SK-N-DZ (cell line): ENCODE measurements around the gene ACKR4. TPM values are rescaled to one million over a fixed set of nuclear protein-coding genes. Genes with fewer than 3 reads are reported as not detected.
"Not testable (repeated sequence)": the region's sequence is repeated elsewhere in the genome, so short reads cannot be mapped to it uniquely, and the experiment has no call there.

ENCODE experiments used
- DNase-seq: peaks from one replicate; pipeline ENCODE4 v3.0.0-alpha.2; 2015; ENCODE audit warnings: low spot score
- polyA plus RNA-seq, 2 experiments: library from polyadenylated mRNA; depleted of rRNA; stranded (reverse); fragments of >200 nt; gene quantifications; 2 replicates each; pipeline ENCODE4 v1.2.3, GENCODE V29; 2014

Gene ACKR4
- not detected in 2 replicates for polyA plus RNA-seq (2014; cell fraction: cytosol; rRNA removed)
- polyA plus RNA-seq (2014; cell fraction: nucleus; rRNA removed): 0.08 TPM in 1 of 2 replicates, not detected in the other

GRCh38 chr3:132596816-132597433 is at the start of gene ACKR4:
Gene ACKR4 (plus strand): TSS chr3:132597270. CDS start chr3:132600398, 3,128 bp downstream.
- no peak for DNase-seq

GRCh38 chr3:132549169-132549568 is 47.9 kb upstream of the ACKR4 start:
- no peak for DNase-seq

- DNase-seq: no peak
Observed at GRCh38 chr3:132549890-132550578, 47.0 kb upstream of the ACKR4 start.

GRCh38 chr3:132550579-132551305 is 46.3 kb upstream of the ACKR4 start:
- DNase-seq: no peak

GRCh38 chr3:132553826-132554225 is 43.2 kb upstream of the ACKR4 start:
- DNase-seq: no peak

GRCh38 chr3:132554437-132554836 is 42.6 kb upstream of the ACKR4 start:
- no peak for DNase-seq

GRCh38 chr3:132555306-132556035 is 41.6 kb upstream of the ACKR4 start:
- no peak for DNase-seq

GRCh38 chr3:132556036-132556386 is 41.1 kb upstream of the ACKR4 start:
- DNase-seq: not testable (repeated sequence)

- DNase-seq: no peak
Observed at GRCh38 chr3:132556508-132557159, 40.4 kb upstream of the ACKR4 start.

GRCh38 chr3:132561003-132561402 is 36.1 kb upstream of the ACKR4 start:
- DNase-seq: no peak

GRCh38 chr3:132563420-132564069 is 33.5 kb upstream of the ACKR4 start:
- DNase-seq: no peak

GRCh38 chr3:132564070-132564465 is 33.0 kb upstream of the ACKR4 start:
- no peak for DNase-seq

- DNase-seq: no peak
Observed at GRCh38 chr3:132568422-132568821, 28.6 kb upstream of the ACKR4 start.

- DNase-seq: no peak
Observed at GRCh38 chr3:132569153-132569552, 27.9 kb upstream of the ACKR4 start.

- DNase-seq: no peak
Observed at GRCh38 chr3:132569580-132569979, 27.5 kb upstream of the ACKR4 start.

GRCh38 chr3:132570016-132570415 is 27.1 kb upstream of the ACKR4 start:
- DNase-seq: no peak

- DNase-seq: no peak
Observed at GRCh38 chr3:132573797-132574211, 23.3 kb upstream of the ACKR4 start.

GRCh38 chr3:132587401-132587800 is 9.7 kb upstream of the ACKR4 start:
- DNase-seq: no peak

GRCh38 chr3:132592216-132592615 is 4.9 kb upstream of the ACKR4 start:
- no peak for DNase-seq

GRCh38 chr3:132593241-132593946 is 3.7 kb upstream of the ACKR4 start:
- DNase-seq: no peak
